Activated CD4-positive, alpha-beta memory T cell treated with anti-CD3 and anti-CD28 coated beads, Interleukin-2, amount 10 ng/mL, durations not matched to agents 7 days and 5 days (primary cell): ENCODE results near the gene KANK4. TPM values are rescaled to one million over a fixed set of nuclear protein-coding genes. Genes with fewer than 3 reads are reported as not detected.
"Not testable (repeated sequence)": the region's sequence is repeated elsewhere in the genome, so short reads cannot be mapped to it uniquely, and the experiment has no call there.

ENCODE experiments used
- CTCF ChIA-PET: fragments of 350-600 bp; sonication (Branson Sonifier 250); formaldehyde crosslinking; loops from one replicate; lab custom pipeline; 2021; ENCODE audit warnings: antibody characterized with exemption, inconsistent platforms; lab: Charles Lee
- POLR2A ChIA-PET: fragments of 350-600 bp; sonication (Branson Sonifier 250); formaldehyde crosslinking; loops from one replicate; lab custom pipeline; 2021; ENCODE audit warnings: antibody characterized with exemption; lab: Charles Lee
- DNase-seq: peaks from one replicate; pipeline ENCODE4 v3.0.0-alpha.2; 2020
- H3K27ac Mint-ChIP-seq: one replicate; pipeline ENCODE4 v1.8.0; 2021; ENCODE audit warnings: mild to moderate bottlenecking, mixed read lengths
- H3K27me3 Mint-ChIP-seq: one replicate; pipeline ENCODE4 v1.8.0; 2021; ENCODE audit warnings: mixed read lengths
- H3K36me3 Mint-ChIP-seq: one replicate; pipeline ENCODE4 v1.8.0; 2021; ENCODE audit warnings: low read depth, mixed read lengths
- H3K4me1 Mint-ChIP-seq: one replicate; pipeline ENCODE4 v1.8.0; 2021; ENCODE audit warnings: mixed read lengths
- H3K4me3 Mint-ChIP-seq: one replicate; pipeline ENCODE4 v1.8.0; 2021; ENCODE audit warnings: mild to moderate bottlenecking, mixed read lengths
- H3K9me3 Mint-ChIP-seq: one replicate; pipeline ENCODE4 v1.8.0; 2021; ENCODE audit warnings: mixed read lengths
- total RNA-seq, 2 experiments: library from RNA; stranded (reverse); gene quantifications; one replicate each; pipeline ENCODE4 v1.2.3, GENCODE V29; 2021

KANK4 gene
- total RNA-seq, 2 experiments from 2014 or later = not detected

DNA sequence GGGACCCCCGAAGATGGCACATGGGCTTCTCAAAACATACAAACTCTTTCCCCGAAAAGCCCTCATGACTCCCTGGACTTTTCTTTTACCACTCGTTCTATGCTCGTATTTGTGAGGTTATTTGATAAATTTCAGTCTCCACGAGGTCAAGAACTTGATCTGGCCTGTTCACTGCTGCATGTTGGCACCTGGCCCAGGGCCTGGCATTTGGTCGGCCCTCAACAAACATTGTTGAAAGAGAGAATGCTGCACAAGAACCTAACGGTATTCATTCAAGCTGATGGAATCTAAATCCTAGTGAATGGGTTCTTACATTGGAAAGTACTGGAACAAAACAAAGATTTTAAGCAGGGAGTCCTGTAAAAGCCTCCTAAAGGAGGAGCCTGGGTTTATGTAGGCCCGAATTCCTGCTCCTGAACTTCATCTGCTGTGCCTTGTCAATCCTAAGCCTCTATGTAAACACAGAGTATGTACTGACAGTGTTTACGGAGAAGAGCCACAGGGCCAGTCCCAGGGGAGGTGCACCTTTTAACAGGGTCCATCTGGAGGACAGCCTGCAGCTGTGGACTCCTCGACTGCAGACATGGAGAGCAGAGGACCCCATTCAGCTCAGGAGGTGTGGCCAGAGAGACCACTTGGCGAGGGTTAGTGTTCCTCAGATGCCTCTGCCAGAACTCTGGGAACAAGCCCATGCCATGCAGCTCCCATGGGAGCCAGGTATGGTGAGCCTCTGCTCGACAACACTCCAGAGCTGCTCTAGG, 77.7 kb downstream of the KANK4 start:
- H3K4me1 Mint-ChIP-seq = no peaks in the 10 kb centered on the region
- POLR2A ChIA-PET = no interaction called here
- no peak overlapping the region for H3K27ac Mint-ChIP-seq
- H3K4me3 Mint-ChIP-seq = no peak overlapping the region
- no peaks in the 10 kb centered on the region for H3K36me3 Mint-ChIP-seq
- H3K27me3 Mint-ChIP-seq = no peaks in the 10 kb centered on the region
- DNase-seq = no peak
- CTCF ChIA-PET = no interaction called here
- H3K9me3 Mint-ChIP-seq = no peaks in the 10 kb centered on the region

DNA sequence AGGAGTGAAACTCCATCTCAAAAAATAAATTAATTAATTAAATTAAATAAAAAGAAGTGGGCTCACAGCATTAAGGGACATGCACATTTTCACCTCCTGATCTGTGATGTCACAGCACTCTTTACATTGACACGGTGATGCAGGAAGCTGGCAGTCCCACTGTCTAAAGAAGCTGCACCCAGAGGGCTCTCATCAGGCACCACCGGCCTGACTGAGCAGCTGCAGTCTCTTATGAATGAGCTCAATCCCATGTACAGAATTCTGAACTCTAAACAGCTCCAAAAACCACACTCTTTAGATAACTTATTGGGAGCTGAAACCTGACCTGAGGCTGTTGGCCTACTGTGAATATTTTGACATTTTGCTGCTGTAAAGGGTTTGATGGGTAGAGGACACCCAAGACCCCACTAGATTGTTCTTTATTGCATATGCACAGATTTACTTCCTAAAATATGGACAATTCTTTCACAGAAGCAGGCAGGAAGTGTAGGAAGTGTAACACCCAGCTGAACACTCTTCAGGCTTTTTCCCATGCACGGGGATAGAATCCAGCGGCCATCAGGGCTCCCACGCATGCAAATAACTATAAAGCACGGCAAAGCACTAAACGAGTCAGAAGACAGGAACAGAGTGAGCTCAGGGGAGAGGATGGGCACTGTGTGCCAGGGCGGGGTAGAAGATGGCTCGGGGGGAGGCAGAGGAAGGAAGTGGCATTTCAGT, 78.4 kb downstream of the KANK4 start:
- Mint-ChIP-seq H3K36me3 (no peaks in the 10 kb centered on the region), H3K27me3 (no peaks in the 10 kb centered on the region), H3K4me1 (no peaks in the 10 kb centered on the region), H3K9me3 (no peaks in the 10 kb centered on the region), H3K27ac (no peak overlapping the region), H3K4me3 (no peak overlapping the region)
- POLR2A ChIA-PET = no interaction called here
- no peak for DNase-seq
- CTCF ChIA-PET = no interaction called here

DNA sequence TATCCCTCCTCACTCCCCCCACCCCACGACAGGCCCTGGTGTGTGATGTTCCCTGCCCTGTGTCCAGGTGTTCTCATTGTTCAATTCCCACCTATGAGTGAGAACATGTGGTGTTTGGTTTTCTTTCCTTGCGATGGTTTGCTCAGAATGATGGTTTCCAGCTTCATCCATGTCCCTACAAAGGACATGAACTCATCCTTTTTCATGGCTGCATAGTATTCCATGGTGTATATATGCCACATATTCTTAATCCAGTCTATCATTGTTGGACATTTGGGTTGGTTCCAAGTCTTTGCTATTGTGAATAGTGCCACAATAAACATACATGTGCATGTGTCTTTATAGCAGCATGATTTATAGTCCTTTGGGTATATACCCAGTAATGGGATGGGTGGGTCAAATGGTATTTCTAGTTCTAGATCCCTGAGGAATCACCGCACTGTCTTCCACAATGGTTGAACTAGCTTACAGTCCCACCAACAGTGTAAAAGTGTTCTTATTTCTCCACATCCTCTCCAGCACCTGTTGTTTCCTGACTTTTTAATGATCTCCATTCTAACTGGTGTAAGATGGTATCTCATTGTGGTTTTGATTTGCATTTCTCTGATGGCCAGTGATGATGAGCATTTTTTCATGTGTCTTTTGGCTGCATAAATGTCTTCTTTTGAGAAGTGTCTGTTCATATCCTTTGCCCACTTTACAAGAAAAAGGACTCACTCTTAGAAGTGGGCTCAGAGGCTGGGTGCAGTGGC, 79.4 kb downstream of the KANK4 start:
- DNase-seq, H3K4me1 Mint-ChIP-seq, CTCF ChIA-PET, POLR2A ChIA-PET, H3K27me3 Mint-ChIP-seq, H3K9me3 Mint-ChIP-seq, H3K27ac Mint-ChIP-seq, H3K4me3 Mint-ChIP-seq, H3K36me3 Mint-ChIP-seq: not testable (repeated sequence)

DNA sequence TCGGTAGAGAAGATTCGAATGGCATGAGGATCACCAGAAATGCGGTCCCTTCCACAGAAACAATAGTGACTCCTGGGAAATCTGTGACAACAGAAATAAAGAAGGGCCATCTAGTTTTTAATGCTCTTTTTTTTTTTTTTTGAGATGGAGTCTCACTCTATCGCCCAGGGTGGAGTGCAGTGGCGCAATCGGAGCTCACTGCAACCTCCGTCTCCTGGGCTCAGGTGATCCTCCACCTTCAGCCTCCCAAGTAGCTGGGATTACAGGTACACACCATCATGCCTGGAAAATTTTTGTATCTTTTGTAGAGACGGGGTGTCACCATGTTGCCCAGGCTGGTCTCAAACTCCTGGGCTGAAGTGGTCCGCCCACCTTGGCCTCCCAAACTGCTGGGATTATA, 80.7 kb downstream of the KANK4 start:
- Mint-ChIP-seq H3K4me1 (peaks cover 8% of the 10 kb centered on the region), H3K27me3 (no peaks in the 10 kb centered on the region), H3K9me3 (no peaks in the 10 kb centered on the region), H3K36me3 (no peaks in the 10 kb centered on the region), H3K4me3 (no peak overlapping the region), H3K27ac (no peak overlapping the region)
- no peak for DNase-seq
- POLR2A ChIA-PET = no interaction called here
- CTCF ChIA-PET = no interaction called here

DNA sequence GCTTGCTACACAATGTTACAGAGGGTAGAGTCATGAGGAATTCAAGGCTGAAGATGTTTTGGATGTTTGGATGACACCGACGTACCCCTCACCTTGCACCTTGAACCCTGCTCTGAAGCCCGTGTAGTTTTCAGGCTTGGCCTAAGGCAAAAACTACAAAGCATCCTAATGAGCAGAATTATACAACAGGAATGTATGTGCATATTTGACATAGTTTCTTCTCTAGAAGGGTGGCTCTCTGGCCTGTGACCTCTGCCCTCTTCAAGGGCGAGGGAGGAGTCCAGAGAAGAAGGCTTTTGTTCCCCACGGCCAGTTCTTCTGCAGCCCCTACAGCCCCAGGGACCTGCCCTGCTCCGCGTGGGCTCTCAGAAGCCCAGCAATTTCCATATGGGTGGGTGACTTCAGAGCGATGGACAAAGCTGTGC, 81.3 kb downstream of the KANK4 start:
- H3K27ac Mint-ChIP-seq = no peak overlapping the region
- peaks cover 12% of the 10 kb centered on the region for H3K4me1 Mint-ChIP-seq
- H3K9me3 Mint-ChIP-seq = no peaks in the 10 kb centered on the region
- DNase-seq = no peak
- ChIA-PET POLR2A (no interaction called here), CTCF (no interaction called here)
- no peaks in the 10 kb centered on the region for H3K27me3 Mint-ChIP-seq
- H3K4me3 Mint-ChIP-seq = no peak overlapping the region
- no peaks in the 10 kb centered on the region for H3K36me3 Mint-ChIP-seq

DNA sequence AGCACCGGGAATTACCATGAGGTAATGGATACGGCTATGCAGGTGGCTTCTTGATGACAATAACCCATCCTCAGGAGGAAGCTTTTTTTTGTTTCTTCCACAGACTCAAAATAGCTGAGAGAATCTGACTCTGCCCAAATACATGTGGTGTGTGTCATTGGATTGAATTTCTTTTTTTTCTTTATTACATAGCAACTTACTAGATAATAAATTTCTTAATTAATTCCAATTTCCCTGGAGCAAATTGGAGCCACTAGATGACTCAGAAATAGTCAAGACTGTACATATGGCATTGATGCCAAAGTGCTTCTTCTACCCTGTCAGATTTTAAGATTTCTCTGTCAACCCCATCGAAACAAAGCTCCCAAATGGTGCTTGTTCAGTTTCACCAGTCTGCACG, 81.9 kb downstream of the KANK4 start:
- no peaks in the 10 kb centered on the region for H3K9me3 Mint-ChIP-seq
- H3K27me3 Mint-ChIP-seq = no peaks in the 10 kb centered on the region
- no peak overlapping the region for H3K4me3 Mint-ChIP-seq
- no peak overlapping the region for H3K27ac Mint-ChIP-seq
- no peaks in the 10 kb centered on the region for H3K36me3 Mint-ChIP-seq
- POLR2A ChIA-PET = no interaction called here
- peaks cover 13% of the 10 kb centered on the region for H3K4me1 Mint-ChIP-seq
- CTCF ChIA-PET = interaction anchor here (1.1 to 1.2 kb wide), 2 partner anchors 9 to 166 kb away, joined by 3 read pairs; no protein-coding TSS in a partner anchor
- DNase-seq = no peak

DNA sequence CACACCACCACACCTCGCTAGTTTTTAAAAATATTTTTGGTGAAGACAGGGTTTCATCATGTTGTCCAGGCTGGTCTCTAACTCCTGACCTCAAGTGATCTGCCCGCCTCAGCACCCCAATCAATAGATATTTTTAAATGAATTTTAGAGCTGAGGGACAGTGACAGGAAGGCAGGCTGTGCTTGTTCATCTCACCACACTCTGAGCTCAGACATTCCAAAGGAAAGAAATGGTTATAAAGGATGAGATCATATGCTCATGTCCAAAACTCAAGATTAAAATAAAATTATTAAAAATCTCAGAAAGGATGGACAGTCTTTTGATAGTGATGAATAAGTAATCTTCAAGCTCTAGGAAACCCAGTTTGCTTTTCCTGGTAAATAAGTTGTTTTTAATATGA, 83.7 kb downstream of the KANK4 start:
- ChIA-PET CTCF (no interaction called here), POLR2A (no interaction called here)
- no peak overlapping the region for H3K27ac Mint-ChIP-seq
- DNase-seq = no peak
- H3K36me3 Mint-ChIP-seq = no peaks in the 10 kb centered on the region
- peaks cover 13% of the 10 kb centered on the region for H3K4me1 Mint-ChIP-seq
- no peak overlapping the region for H3K4me3 Mint-ChIP-seq
- peaks cover 2% of the 10 kb centered on the region for H3K27me3 Mint-ChIP-seq
- no peaks in the 10 kb centered on the region for H3K9me3 Mint-ChIP-seq

DNA sequence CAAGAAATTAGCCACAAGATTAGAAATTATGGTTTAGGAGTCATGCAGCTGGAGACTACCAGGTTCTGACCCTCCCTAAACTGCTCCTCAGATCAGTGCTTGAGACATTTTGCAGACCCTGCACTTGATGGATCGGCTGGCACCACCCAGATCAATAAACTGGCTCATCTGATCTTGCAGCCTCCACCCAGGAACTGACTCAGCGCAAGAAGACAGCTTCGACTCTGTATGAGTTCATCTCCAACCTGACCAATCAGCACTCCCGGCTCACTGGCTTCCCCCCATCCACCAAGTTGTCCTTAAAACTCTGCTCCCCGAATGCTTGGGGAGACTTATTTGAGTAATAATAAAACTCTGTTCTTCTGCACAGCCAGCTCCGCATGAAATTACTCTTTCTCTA, 84.5 kb downstream of the KANK4 start:
- no peak overlapping the region for H3K4me3 Mint-ChIP-seq
- H3K27me3 Mint-ChIP-seq = peaks cover 2% of the 10 kb centered on the region
- H3K4me1 Mint-ChIP-seq = peaks cover 13% of the 10 kb centered on the region
- H3K27ac Mint-ChIP-seq = no peak overlapping the region
- ChIA-PET POLR2A (no interaction called here), CTCF (no interaction called here)
- no peaks in the 10 kb centered on the region for H3K36me3 Mint-ChIP-seq
- no peaks in the 10 kb centered on the region for H3K9me3 Mint-ChIP-seq
- DNase-seq = no peak

DNA sequence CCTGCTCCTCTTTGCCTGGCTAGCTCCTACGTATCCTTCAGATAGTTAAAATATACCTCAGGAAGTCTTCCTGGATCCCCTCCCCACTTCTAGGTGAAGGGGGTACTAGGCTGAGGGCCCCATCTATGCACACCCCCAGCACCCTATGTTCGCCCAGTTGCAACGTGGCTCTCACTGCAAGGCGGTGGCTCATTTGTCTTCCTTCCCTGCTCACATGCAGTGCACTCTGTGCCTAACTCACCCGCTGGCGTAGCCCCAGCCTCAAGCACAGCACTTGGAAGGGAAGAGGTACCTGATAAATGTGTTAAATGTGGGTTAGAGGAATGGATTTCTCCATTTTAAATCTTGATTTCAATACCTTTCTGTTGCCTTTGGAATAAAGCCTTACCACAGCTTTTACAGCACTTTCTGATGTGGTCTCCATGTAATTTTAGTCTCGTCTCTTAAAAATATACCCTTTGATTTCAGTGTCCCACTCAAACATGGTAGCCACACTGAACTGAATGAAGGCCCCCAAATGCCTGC, 85.2 kb downstream of the KANK4 start:
- H3K27ac Mint-ChIP-seq = no peak overlapping the region
- H3K4me1 Mint-ChIP-seq = peaks cover 13% of the 10 kb centered on the region
- no peaks in the 10 kb centered on the region for H3K9me3 Mint-ChIP-seq
- H3K4me3 Mint-ChIP-seq = no peak overlapping the region
- CTCF ChIA-PET = no interaction called here
- POLR2A ChIA-PET = no interaction called here
- no peak for DNase-seq
- no peaks in the 10 kb centered on the region for H3K36me3 Mint-ChIP-seq
- H3K27me3 Mint-ChIP-seq = peaks cover 2% of the 10 kb centered on the region

DNA sequence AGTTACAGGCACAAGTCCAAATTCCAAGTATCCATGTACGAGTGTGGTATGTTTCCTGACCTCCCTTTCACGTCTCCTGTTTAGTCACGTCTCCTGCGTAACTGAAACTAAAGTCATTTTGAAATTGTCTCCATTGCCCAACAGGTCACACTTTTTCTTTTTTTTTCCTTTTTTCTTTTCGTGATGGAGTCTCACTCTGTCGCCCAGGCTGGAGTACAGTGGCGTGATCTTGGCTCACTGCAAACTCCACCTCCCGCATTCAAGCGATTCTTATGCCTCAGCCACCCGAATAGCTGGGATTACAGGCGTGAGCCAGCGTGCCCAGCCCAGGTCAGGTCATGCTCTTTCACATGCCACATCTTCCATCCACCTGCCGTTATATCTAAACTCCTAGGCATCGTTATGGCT, 86.4 kb downstream of the KANK4 start:
- DNase-seq = no peak
- Mint-ChIP-seq H3K4me1 (peaks cover 13% of the 10 kb centered on the region), H3K27ac (no peak overlapping the region), H3K36me3 (no peaks in the 10 kb centered on the region), H3K4me3 (no peak overlapping the region), H3K27me3 (peaks cover 2% of the 10 kb centered on the region), H3K9me3 (no peaks in the 10 kb centered on the region)
- POLR2A ChIA-PET = no interaction called here
- CTCF ChIA-PET = no interaction called here

DNA sequence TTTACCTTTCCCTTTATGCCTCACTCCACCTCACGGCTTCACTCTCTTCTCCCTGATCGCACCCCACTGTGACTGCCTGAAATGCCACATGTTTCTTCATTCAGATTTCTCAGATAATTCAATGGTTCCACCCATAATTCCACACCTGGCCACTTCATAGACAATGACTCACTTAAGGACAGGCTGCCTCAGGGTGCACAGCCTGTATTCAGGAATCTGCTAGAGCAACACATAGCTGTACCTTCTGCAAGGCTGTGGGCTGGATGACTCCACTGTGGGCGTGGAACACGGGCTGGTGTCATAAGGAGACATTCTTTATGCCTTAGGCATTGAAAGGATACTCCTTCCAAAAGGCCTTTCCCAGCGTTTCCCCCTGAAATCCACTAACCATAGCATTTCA, 88.5 kb downstream of the KANK4 start:
- ChIA-PET POLR2A (no interaction called here), CTCF (no interaction called here)
- H3K27me3 Mint-ChIP-seq = peaks cover 2% of the 10 kb centered on the region
- H3K4me3 Mint-ChIP-seq = no peak overlapping the region
- H3K9me3 Mint-ChIP-seq = no peaks in the 10 kb centered on the region
- no peak overlapping the region for H3K27ac Mint-ChIP-seq
- no peaks in the 10 kb centered on the region for H3K36me3 Mint-ChIP-seq
- peaks cover 13% of the 10 kb centered on the region for H3K4me1 Mint-ChIP-seq
- no peak for DNase-seq

DNA sequence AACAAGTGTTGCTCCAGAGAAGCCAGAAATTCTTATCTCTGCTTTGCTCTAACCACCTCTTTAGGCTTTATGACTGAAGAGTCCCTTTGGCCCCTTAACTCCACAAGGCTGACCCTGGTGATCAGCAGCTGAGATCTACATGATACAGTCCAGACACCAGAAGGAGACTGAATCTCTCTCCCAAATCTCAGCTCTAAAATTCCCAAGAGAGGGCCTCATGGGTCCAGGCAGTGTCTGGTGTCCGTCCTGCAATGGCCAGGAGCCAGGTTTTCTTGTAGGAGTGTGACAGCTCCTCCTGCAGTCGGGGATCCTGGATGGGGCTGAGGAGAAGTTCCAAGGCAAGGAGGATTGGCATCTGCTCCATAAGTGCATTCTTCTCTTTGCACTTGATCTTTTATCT, 89.3 kb downstream of the KANK4 start:
- Mint-ChIP-seq H3K4me3 (no peak overlapping the region), H3K27me3 (peaks cover 2% of the 10 kb centered on the region), H3K27ac (no peak overlapping the region), H3K9me3 (no peaks in the 10 kb centered on the region), H3K4me1 (peaks cover 11% of the 10 kb centered on the region), H3K36me3 (no peaks in the 10 kb centered on the region)
- no peak for DNase-seq
- ChIA-PET CTCF (no interaction called here), POLR2A (no interaction called here)

DNA sequence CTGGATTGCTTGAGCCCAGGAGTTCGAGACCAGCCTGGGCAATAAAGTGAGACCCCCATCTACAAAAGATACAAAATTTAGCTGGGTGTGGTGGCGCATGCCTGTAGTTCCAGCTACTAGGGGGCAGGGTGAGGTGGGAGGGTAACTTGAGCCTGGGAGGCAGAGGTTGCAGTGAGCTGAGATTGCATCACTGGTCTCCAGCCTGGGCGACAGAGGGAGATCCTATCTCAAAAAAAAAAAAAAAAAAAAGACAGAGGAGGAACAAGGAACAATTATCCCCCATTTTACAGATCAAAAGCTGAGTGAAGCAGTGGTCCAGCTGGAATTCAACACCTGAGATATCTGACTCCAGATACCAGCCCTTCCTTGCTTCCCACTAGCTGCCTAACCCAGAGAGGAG, 89.8 kb downstream of the KANK4 start:
- peaks cover 7% of the 10 kb centered on the region for H3K4me1 Mint-ChIP-seq
- no peak for DNase-seq
- no peak overlapping the region for H3K27ac Mint-ChIP-seq
- H3K27me3 Mint-ChIP-seq = peaks cover 2% of the 10 kb centered on the region
- H3K36me3 Mint-ChIP-seq = no peaks in the 10 kb centered on the region
- H3K4me3 Mint-ChIP-seq = no peak overlapping the region
- ChIA-PET POLR2A (no interaction called here), CTCF (interaction anchor here (0.8 kb wide), 1 partner anchor 176 kb away, joined by 4 read pairs; no protein-coding TSS in a partner anchor)
- no peaks in the 10 kb centered on the region for H3K9me3 Mint-ChIP-seq
